ENCODE data around the gene MTO1. TPM values are rescaled to one million over a fixed set of nuclear protein-coding genes. Genes with fewer than 3 reads are reported as not detected.

MTO1 gene
- polyA plus RNA-seq, 1 of the 3 experiments (the other 2 are of a cell fraction) = 11.4 TPM

- H3K9me3 ChIP-seq = no peaks in the 10 kb centered on the region
- H3K9me2 ChIP-seq = no peaks in the 10 kb centered on the region
- TF ChIP-seq MEF2A (IDR thresholded peaks at IDR 0.05; ENCODE audit: borderline replicate concordance, low read depth) (no peak), TAF1 (IDR thresholded peaks at IDR 0.05; ENCODE audit: borderline replicate concordance, low read depth, low read length) (no peak), ELF1 (IDR thresholded peaks at IDR 0.05) (no peak), NRF1 (IDR thresholded peaks at IDR 0.05; ENCODE audit: low read depth, low read length) (no peak), REST (IDR thresholded peaks at IDR 0.05; ENCODE audit: low read depth, low read length) (no peak), EP300 (IDR thresholded peaks at IDR 0.05; ENCODE audit: borderline replicate concordance in 1 of 2, low read depth in 1 of 2, low read length in 1 of 2) (no peak), YY1 (IDR thresholded peaks at IDR 0.05; ENCODE audit: low read depth) (no peak), TCF12 (IDR thresholded peaks at IDR 0.05) (no peak), RAD21 (IDR thresholded peaks at IDR 0.05; ENCODE audit: low read length) (no peak), IRF3 (IDR thresholded peaks at IDR 0.05; ENCODE audit: low read depth, low read length) (no peak), SIN3A (IDR thresholded peaks at IDR 0.05; ENCODE audit: borderline replicate concordance, low read depth, low read length) (no peak), JUND (IDR thresholded peaks at IDR 0.05) (no peak), RFX5 (IDR thresholded peaks at IDR 0.05; ENCODE audit: low read length) (no peak), POLR2AphosphoS5 (IDR thresholded peaks at IDR 0.05; ENCODE audit: low read depth, low read length) (no peak), MAX (IDR thresholded peaks at IDR 0.05; ENCODE audit: low read depth) (no peak)
- H3K36me3 ChIP-seq (replicated peaks in 1 of 2; ENCODE audit: control insufficient read depth in 1 of 2, insufficient read depth in 2 of 2, low read length in 1 of 2) = peaks cover 6 to 13% of the 10 kb centered on the region in 2 experiments
- no peaks in the 10 kb centered on the region for H3K79me2 ChIP-seq (ENCODE audit: insufficient read depth)
- no peaks in the 10 kb centered on the region for H3K4me1 ChIP-seq (ENCODE audit: control insufficient read depth in 1 of 2, insufficient read depth in 2 of 2, low read depth in 1 of 2, low read length in 1 of 2)
- no peak overlapping the region for H3K9ac ChIP-seq
- H3K4me2 ChIP-seq = no peak overlapping the region
- CTCF ChIA-PET = no interaction called here
- no peak overlapping the region for H2AFZ ChIP-seq (ENCODE audit: low read depth)
- H4K20me1 ChIP-seq (ENCODE audit: insufficient read depth) = no peaks in the 10 kb centered on the region
- peaks cover 36% of the 10 kb centered on the region for H3F3A ChIP-seq (replicated peaks; ENCODE audit: insufficient read depth)
- H3K27ac ChIP-seq (ENCODE audit: low read depth in 2 of 2, low read length in 1 of 2) = no peak overlapping the region
- POLR2A ChIA-PET = no interaction called here
- H3K27me3 ChIP-seq (ENCODE audit: insufficient read depth) = no peaks in the 10 kb centered on the region
- DNase-seq = no peak
- WGBS (ENCODE audit: low lambda C conversion rate) = 94% methylated on average over 6 of the region's 6 CpGs
- no peak overlapping the region for H3K4me3 ChIP-seq (ENCODE audit: low read depth in 2 of 2, low read length in 1 of 2)
Observed at GRCh38 chr6:73506246-73506645, 44.7 kb downstream of the MTO1 start.
